Measurements from ENCODE around the gene SLCO4A1. TPM values are rescaled to one million over a fixed set of nuclear protein-coding genes. Genes with fewer than 3 reads are reported as not detected.

SLCO4A1 gene
- total and polyA plus RNA-seq, 9 of the 15 experiments (the other 6 are each of a cell fraction or from before 2014, with no cell fraction given) = 1.6 to 21.9 (median 12.8) TPM

DNA sequence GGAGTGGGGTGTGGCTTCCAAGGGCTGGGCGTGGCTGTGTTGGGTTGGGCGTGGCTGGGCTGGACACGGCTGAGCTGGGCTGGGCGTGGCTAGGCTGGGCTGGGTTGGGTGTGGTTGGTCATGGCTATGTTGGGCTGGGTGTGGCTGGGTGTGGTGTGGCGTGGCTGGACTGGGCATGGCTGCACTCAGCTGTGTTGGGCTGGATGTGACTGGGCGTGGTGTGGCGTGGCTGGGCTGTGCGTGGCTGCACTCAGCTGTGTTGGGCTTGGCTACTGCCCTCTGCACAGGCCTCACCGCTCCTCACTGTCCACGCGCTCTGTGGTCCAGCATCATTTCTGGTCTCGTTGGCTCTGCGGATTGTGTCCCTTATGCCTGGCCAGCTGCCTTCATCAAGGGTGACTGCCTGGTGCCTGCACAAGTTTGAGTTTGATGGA lies 43.5 kb upstream of the SLCO4A1 start (continued):
- TF ChIP-seq SAP30 (IDR thresholded peaks at IDR 0.05; ENCODE audit: borderline replicate concordance, insufficient read depth, low read depth, low read length, poor library complexity, severe bottlenecking) (peak; percentile 43), ERF (CRISPR knock-in tag; IDR thresholded peaks at IDR 0.05) (no peak), GATA2 (CRISPR knock-in tag; IDR thresholded peaks at IDR 0.05) (no peak), EWSR1 (IDR thresholded peaks at IDR 0.05; ENCODE audit: borderline replicate concordance, low read depth, partially characterized antibody) (no peak), KDM4B (IDR thresholded peaks at IDR 0.05; ENCODE audit: borderline replicate concordance in 2 of 2, low read depth in 1 of 2) (no peak), ZNF133 (CRISPR knock-in tag; IDR thresholded peaks at IDR 0.05) (no peak), ZNF445 (CRISPR knock-in tag; IDR thresholded peaks at IDR 0.05; ENCODE audit: low read depth) (no peak), CHD2 (IDR thresholded peaks at IDR 0.05; ENCODE audit: low read depth, low read length) (no peak), NFIC (IDR thresholded peaks at IDR 0.05) (no peak; the same call in 1 of the 2 replicates), RBM25 (IDR thresholded peaks at IDR 0.05; ENCODE audit: low read depth, low read length, severe bottlenecking) (no peak), CCAR2 (IDR thresholded peaks at IDR 0.05; ENCODE audit: low read depth, low read length) (no peak), PURB (CRISPR knock-in tag; IDR thresholded peaks at IDR 0.05; ENCODE audit: low read depth) (no peak), HDGF (IDR thresholded peaks at IDR 0.05) (peak; percentile 94; the same call in 1 of the 2 replicates), ZNF589 (CRISPR knock-in tag; IDR thresholded peaks at IDR 0.05; ENCODE audit: low read depth) (no peak), POLR2G (IDR thresholded peaks at IDR 0.05; ENCODE audit: low read depth, low read length) (no peak), SPI1 (IDR thresholded peaks at IDR 0.05; ENCODE audit: borderline replicate concordance, low read depth, low read length) (no peak), ZNF253 (CRISPR knock-in tag; conservative IDR thresholded peaks at IDR 0.05) (no peak), NR2F6 (CRISPR knock-in tag; IDR thresholded peaks at IDR 0.05) (no peak), SAFB2 (IDR thresholded peaks at IDR 0.05; ENCODE audit: borderline replicate concordance, low read depth, low read length, severe bottlenecking) (no peak)
- TF ChIP-seq, protein P1, sequence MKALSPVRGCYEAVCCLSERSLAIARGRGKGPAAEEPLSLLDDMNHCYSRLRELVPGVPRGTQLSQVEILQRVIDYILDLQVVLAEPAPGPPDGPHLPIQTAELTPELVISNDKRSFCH (CRISPR knock-in tag; IDR thresholded peaks at IDR 0.05) = no peak
- TF ChIP-seq, protein P1 (tag; IDR thresholded peaks at IDR 0.05) = no peak
- TF ChIP-seq, protein P2, sequence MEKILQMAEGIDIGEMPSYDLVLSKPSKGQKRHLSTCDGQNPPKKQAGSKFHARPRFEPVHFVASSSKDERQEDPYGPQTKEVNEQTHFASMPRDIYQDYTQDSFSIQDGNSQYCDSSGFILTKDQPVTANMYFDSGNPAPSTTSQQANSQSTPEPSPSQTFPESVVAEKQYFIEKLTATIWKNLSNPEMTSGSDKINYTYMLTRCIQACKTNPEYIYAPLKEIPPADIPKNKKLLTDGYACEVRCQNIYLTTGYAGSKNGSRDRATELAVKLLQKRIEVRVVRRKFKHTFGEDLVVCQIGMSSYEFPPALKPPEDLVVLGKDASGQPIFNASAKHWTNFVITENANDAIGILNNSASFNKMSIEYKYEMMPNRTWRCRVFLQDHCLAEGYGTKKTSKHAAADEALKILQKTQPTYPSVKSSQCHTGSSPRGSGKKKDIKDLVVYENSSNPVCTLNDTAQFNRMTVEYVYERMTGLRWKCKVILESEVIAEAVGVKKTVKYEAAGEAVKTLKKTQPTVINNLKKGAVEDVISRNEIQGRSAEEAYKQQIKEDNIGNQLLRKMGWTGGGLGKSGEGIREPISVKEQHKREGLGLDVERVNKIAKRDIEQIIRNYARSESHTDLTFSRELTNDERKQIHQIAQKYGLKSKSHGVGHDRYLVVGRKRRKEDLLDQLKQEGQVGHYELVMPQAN (IDR thresholded peaks at IDR 0.05; ENCODE audit: borderline replicate concordance) = 0 out of 2 replicates have a peak, but pooled peaks have one; percentile 50
- TF ChIP-seq, protein P3, sequence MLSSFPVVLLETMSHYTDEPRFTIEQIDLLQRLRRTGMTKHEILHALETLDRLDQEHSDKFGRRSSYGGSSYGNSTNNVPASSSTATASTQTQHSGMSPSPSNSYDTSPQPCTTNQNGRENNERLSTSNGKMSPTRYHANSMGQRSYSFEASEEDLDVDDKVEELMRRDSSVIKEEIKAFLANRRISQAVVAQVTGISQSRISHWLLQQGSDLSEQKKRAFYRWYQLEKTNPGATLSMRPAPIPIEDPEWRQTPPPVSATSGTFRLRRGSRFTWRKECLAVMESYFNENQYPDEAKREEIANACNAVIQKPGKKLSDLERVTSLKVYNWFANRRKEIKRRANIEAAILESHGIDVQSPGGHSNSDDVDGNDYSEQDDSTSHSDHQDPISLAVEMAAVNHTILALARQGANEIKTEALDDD (IDR thresholded peaks at IDR 0.05) = no peak
- TF ChIP-seq, protein P4, sequence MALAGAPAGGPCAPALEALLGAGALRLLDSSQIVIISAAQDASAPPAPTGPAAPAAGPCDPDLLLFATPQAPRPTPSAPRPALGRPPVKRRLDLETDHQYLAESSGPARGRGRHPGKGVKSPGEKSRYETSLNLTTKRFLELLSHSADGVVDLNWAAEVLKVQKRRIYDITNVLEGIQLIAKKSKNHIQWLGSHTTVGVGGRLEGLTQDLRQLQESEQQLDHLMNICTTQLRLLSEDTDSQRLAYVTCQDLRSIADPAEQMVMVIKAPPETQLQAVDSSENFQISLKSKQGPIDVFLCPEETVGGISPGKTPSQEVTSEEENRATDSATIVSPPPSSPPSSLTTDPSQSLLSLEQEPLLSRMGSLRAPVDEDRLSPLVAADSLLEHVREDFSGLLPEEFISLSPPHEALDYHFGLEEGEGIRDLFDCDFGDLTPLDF (CRISPR knock-in tag; IDR thresholded peaks at IDR 0.05) = no peak
- TF ChIP-seq, protein P5, sequence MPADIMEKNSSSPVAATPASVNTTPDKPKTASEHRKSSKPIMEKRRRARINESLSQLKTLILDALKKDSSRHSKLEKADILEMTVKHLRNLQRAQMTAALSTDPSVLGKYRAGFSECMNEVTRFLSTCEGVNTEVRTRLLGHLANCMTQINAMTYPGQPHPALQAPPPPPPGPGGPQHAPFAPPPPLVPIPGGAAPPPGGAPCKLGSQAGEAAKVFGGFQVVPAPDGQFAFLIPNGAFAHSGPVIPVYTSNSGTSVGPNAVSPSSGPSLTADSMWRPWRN (IDR thresholded peaks at IDR 0.05; ENCODE audit: low read depth) = no peak

All from K562 (cell line).